ENCODE measurements around the gene GNB1L.

GNB1L gene

DNA sequence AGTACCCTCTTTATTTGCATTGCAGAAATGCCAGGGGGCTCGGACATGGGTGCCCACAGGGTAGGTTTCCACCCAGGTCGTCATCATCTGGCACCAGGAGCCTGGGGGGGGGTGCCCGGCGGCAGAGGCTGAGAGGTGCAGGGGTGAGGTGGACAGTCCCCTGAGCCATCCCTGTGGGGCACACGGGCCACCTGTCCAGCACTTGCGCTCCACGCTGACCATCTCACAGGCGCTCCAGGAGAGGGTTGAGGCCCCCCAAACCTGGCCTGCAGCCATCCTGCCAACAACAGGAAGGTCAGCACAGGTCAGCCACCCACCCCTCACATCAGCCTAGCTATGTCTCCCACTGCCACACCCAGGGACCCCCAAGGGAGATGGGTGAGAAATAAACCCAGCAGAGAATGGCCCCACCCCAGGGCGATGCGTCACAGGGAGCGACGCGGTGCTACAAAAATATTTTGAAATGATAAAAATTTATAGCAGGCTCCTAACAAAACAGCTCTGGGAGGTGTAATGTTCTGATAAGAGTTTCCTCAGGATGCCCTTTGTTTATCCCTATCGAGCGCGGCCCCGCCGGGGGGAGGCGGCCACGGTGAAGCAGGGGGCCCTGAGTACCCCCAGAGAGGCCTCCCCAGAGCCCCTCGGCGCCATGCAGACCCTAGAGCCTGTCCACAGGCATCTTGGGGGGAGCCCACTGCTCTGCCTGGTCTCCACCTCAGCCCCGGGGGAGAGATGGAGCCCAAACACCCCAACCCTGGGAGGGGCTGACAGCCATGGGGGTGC is 21.0 kb upstream of the GNB1L start:
- no peak for DNase-seq

GRCh38 chr22:19875061-19875530 is 20.4 kb upstream of the GNB1L start:
- no peak for DNase-seq

GRCh38 chr22:19874307-19875060 is 19.8 kb upstream of the GNB1L start:
- peak; percentile 36 for DNase-seq

DNA sequence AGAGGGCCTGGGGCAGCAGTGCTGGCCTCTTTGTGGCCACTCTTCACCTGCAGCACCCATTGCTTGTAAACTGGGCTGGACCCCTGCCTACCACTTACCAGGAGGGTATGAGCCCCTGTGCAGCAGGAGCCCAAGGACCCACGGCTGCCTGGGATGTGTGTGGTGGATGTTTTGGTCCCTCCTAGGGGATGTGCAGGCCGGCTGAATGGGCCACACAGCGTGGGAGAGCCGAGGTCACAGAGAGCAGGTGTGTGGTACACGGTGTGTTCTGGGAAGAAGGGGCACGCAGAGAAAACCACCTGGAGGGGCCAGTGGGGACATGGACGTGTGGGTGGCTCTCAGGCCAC is 19.3 kb upstream of the GNB1L start:
- no peak for DNase-seq

GRCh38 chr22:19873138-19873959 is 18.7 kb upstream of the GNB1L start:
- DNase-seq = no peak

- peak; percentile 89 for DNase-seq
Measured at GRCh38 chr22:19872779-19873137, 18.1 kb upstream of the GNB1L start.

- peak; percentile 37 for DNase-seq
Measured at GRCh38 chr22:19871845-19872778, 17.4 kb upstream of the GNB1L start.

GRCh38 chr22:19871023-19871844 is 16.6 kb upstream of the GNB1L start:
- no peak for DNase-seq

DNA sequence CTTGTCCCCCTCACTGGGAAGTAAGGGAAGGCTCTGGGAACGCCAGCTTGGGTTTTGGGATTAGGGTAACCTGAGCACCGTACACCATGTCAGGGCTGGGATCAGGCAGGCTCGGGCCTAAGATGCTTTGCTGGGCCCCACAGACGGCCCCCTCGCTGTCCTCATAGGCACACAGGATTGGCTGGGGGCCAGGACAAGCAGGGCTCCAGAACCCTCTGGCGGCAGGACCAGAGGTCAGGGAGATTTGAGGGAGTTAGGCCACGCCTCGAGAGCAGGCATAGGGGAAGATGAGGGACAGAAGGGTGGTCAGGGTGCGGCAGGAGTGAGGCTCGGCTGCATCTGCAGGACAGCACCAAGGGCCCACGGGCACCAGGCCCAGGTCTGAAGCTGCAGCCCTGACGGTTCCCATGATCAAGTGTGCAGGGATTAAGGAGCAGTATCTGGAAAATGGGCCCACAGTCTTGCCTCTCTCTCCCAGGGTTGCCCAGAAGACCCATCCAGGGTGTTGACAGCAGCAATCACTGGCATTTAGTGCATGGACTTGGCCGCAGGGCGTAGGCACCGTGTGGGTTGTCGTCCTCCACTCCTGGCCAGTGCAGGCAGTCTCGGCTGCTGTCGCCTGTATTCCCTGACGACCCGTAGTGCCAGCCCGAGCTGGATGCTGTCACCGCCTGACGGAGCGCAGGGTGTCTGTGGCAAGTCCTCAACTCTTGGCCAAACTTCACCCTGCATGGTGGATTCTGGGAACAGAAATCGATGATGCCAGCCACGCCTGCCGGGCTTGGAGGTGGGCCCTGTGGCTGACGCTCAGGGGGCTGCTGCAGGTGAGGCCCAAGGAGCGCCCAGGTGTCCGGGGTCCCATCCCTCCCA is 15.7 kb upstream of the GNB1L start:
- DNase-seq = no peak

DNA sequence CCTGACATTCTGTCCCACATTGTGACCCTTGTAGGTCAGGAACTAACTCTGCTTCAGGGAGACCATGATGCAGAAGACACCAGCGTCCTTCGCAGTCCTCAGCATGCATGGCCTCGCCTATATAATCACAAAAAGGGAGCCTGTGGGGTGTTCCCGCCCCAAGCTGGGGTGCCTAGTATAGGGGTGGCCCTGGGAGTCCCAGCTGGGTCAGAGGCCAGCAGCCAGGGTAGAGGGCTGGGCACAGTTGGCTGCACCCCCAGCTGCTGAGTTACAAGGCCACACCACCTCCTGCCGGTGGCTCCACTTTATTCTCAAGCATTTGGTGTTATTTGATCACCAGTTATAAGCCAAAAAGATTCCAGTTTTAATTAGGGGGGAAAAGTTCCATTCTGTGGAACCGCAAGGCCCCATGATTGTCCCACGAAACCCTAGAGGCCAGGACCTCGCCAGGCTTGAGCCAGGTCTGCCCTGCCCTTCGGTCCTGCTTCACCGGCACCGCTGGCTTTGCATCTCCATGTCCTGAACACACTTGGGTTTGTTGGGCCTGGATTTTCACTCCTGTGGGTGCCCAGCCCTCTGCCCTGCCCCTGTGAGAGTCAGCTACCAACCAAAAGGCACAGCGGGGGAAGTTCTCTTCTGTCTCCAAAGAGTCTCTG is 15.0 kb upstream of the GNB1L start:
- DNase-seq = no peak

- no peak for DNase-seq
Measured at GRCh38 chr22:19868773-19869471, 14.2 kb upstream of the GNB1L start.

DNA sequence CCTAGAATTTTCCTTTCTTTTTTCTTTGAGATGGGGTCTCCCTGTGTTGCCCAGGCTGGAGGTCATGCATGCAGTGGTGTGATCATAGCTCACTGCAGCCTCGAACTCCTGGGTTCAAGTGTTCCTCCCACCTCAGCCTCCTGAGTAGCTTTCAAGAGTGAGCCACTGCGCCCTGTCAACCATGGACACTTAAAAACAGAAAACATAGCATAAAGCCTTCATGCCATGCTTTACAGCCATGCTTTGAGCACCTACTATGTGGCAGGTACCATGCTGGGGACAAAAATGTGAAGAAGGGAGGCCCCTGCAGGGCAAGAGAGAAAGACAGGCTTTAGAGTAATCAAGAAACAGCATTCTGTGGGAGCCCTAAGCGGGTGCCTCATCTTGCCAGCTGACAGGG is 13.7 kb upstream of the GNB1L start:
- DNase-seq = no peak

DNA sequence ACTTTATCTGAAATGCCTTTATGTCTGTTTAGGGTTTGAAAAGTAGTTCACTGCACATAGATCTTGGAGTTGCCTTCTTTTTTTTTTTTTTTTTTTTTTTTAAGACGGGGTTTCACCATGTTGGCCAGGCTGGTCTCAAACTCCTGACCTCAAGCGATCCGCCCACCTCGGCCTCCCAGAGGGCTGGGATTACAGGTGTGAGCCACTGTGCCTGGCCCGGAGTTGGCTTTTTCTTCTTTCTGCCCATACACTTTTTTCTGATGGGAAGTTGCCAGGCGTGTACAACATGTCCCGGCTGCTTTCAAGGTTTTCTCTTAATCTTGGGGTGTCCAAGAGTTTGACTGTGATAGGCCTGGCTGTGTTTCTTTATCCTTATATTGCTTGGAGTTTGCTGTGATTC is 12.9 kb upstream of the GNB1L start:
- DNase-seq = no peak

GRCh38 chr22:19866665-19867009 is 12.0 kb upstream of the GNB1L start:
- DNase-seq = no peak

DNA sequence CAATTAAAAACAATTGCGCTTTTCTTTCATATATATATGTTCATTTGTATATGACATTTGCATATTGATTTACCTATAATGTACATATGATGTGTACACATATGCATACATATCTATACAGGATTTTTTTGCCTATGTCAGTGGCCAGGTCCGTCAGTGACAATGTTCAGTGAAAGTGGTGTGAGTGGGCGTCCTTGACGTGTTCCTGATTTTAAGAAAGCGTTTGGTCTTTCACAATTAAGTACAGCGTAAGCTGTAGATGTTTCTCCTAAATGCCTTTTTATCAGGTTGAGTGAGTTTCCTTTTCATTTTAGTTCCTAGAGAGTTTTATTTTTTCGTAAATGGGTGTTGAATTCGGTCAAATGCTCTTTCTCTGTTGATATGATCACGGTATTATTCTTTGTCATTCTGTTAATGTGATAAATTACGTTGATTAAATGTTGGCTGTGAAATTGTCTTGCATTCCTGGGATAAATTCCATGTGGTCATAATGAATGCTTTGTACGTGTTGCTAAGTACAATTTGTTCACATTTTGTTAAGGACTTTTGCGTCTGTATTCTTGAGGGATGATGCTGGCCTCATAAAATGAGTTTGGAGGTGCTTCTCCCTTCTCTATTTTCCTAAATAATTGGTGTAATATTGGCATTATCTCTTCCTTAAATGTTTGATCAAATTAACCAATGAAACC is 10.6 kb upstream of the GNB1L start:
- DNase-seq = no peak

DNA sequence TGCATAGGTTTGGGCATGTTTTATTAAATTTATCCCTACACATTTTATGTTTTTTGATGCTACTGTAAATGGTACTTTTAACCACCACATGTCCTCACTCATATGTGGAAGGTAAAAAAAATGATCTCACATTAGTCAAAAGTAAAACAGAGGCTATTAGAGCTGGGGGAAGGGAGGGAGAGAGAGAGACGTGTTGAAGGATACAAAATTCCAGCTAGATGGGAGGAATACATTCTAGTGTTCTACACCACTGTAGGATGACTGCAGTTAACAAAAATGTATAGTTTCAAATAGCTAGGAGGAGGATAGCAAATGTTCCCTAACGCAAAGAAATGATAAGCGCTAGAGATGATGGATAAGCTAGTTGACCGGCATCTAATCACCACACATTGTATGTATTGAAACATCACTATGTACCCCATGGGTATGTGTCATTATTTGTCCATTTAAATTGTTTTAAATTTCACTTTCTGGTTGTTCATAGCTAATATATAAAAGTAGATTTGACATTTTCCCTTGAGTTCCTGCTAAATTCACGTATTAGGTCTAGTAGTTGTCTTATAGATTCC is 9.9 kb upstream of the GNB1L start:
- DNase-seq = no peak

DNA sequence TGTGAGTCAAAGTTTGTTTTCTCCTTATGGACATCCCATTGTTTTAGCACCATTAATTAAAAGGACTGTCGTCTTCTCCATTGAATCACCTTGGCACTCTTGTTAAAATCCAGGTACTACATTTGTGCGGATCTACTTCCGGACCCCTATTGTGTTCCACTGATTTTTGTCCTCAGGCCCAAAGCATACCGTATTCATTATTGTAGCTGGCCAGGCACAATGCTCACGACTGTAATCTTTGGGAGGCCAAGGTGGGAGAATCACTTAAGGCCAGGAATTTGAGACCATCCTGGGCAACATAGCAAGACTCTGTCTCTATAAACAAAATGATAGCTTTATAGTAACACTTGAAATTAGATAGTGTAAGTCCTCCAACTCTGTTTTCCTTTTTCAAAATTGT is 8.9 kb upstream of the GNB1L start:
- DNase-seq = no peak

GRCh38 chr22:19862619-19863246 is 8.1 kb upstream of the GNB1L start:
- no peak for DNase-seq

All from NCI-H2029 (cell line).